ENCODE results near the gene ATG13. TPM values are rescaled to one million over a fixed set of nuclear protein-coding genes. Genes with fewer than 3 reads are reported as not detected.

ATG13 gene
- total RNA-seq, 2 donors from 2014 or later: 96.4 to 130 TPM

GRCh38 chr11:46594374-46594700 is 23.0 kb upstream of the ATG13 start:
- Mint-ChIP-seq H3K4me1 (peaks cover 24% of the 10 kb centered on the region), H3K27ac (peak overlapping the region; percentile 99), H3K36me3 (ENCODE audit: low read depth) (peaks cover 2% of the 10 kb centered on the region), H3K9me3 (no peaks in the 10 kb centered on the region), H3K27me3 (ENCODE audit: insufficient read depth) (no peaks in the 10 kb centered on the region), H3K4me3 (peak overlapping the region; percentile 94)
- no peaks in the 10 kb centered on the region for H3K9me3 ChIP-seq (ENCODE audit: control insufficient read depth, low read length)
- H3K36me3 ChIP-seq (ENCODE audit: control insufficient read depth, insufficient read depth, low read length): no peaks in the 10 kb centered on the region
- peak overlapping the region; percentile 96 for H3K4me3 ChIP-seq (ENCODE audit: low read length)
- DNase-seq: no peak
- peak overlapping the region; percentile 83 for H3K9ac ChIP-seq (ENCODE audit: extremely low read depth, low read length, poor library complexity, severe bottlenecking)
- peaks cover 5% of the 10 kb centered on the region for H3K4me1 ChIP-seq (ENCODE audit: control insufficient read depth, insufficient read depth, low read length)
- H3K27ac ChIP-seq (ENCODE audit: low read depth, low read length): peak overlapping the region; percentile 14
- WGBS, 2 experiments (ENCODE audit: insufficient coverage in 1 of 2, insufficient read length in 1 of 2): 59 to 79% methylated on average over 2 to 3 of the region's 3 CpGs
- H3K27me3 ChIP-seq (ENCODE audit: control insufficient read depth, insufficient read depth, low read length, poor library complexity, severe bottlenecking): no peaks in the 10 kb centered on the region
- TF ChIP-seq, protein P1, sequence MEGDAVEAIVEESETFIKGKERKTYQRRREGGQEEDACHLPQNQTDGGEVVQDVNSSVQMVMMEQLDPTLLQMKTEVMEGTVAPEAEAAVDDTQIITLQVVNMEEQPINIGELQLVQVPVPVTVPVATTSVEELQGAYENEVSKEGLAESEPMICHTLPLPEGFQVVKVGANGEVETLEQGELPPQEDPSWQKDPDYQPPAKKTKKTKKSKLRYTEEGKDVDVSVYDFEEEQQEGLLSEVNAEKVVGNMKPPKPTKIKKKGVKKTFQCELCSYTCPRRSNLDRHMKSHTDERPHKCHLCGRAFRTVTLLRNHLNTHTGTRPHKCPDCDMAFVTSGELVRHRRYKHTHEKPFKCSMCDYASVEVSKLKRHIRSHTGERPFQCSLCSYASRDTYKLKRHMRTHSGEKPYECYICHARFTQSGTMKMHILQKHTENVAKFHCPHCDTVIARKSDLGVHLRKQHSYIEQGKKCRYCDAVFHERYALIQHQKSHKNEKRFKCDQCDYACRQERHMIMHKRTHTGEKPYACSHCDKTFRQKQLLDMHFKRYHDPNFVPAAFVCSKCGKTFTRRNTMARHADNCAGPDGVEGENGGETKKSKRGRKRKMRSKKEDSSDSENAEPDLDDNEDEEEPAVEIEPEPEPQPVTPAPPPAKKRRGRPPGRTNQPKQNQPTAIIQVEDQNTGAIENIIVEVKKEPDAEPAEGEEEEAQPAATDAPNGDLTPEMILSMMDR (conservative IDR thresholded peaks at IDR 0.05): no peak

- DNase-seq: no peak
- WGBS, 2 experiments (ENCODE audit: insufficient coverage in 1 of 2, insufficient read length in 1 of 2): 92 to 95% methylated on average over 9 to 10 of the region's 10 CpGs
- Mint-ChIP-seq H3K27ac (no peak overlapping the region), H3K36me3 (ENCODE audit: low read depth) (peaks cover 1% of the 10 kb centered on the region), H3K4me3 (peak overlapping the region; percentile 94), H3K4me1 (peaks cover 24% of the 10 kb centered on the region), H3K9me3 (no peaks in the 10 kb centered on the region), H3K27me3 (ENCODE audit: insufficient read depth) (no peaks in the 10 kb centered on the region)
- no peaks in the 10 kb centered on the region for H3K27me3 ChIP-seq (ENCODE audit: control insufficient read depth, insufficient read depth, low read length, poor library complexity, severe bottlenecking)
- H3K9me3 ChIP-seq (ENCODE audit: control insufficient read depth, low read length): no peaks in the 10 kb centered on the region
- no peak overlapping the region for H3K27ac ChIP-seq (ENCODE audit: low read depth, low read length)
- H3K9ac ChIP-seq (ENCODE audit: extremely low read depth, low read length, poor library complexity, severe bottlenecking): no peak overlapping the region
- TF ChIP-seq, protein P1 (conservative IDR thresholded peaks at IDR 0.05): no peak
- H3K36me3 ChIP-seq (ENCODE audit: control insufficient read depth, insufficient read depth, low read length): no peaks in the 10 kb centered on the region
- H3K4me1 ChIP-seq (ENCODE audit: control insufficient read depth, insufficient read depth, low read length): peaks cover 5% of the 10 kb centered on the region
- H3K4me3 ChIP-seq (ENCODE audit: low read length): peak overlapping the region; percentile 96
These were observed 22.6 kb upstream of the ATG13 start for GRCh38 chr11:46594785-46595184.

GRCh38 chr11:46597155-46597554 is 20.2 kb upstream of the ATG13 start:
- no peaks in the 10 kb centered on the region for H3K27me3 Mint-ChIP-seq (ENCODE audit: insufficient read depth)
- H3K4me1 ChIP-seq (ENCODE audit: control insufficient read depth, insufficient read depth, low read length): peaks cover 5% of the 10 kb centered on the region
- peaks cover 3% of the 10 kb centered on the region for H3K36me3 ChIP-seq (ENCODE audit: control insufficient read depth, insufficient read depth, low read length)
- H3K36me3 Mint-ChIP-seq (ENCODE audit: low read depth): peaks cover 2% of the 10 kb centered on the region
- no peak overlapping the region for H3K4me3 ChIP-seq (ENCODE audit: low read length)
- no peak for DNase-seq
- peaks cover 14% of the 10 kb centered on the region for H3K4me1 Mint-ChIP-seq
- no peaks in the 10 kb centered on the region for H3K9me3 ChIP-seq (ENCODE audit: control insufficient read depth, low read length)
- H3K4me3 Mint-ChIP-seq: no peak overlapping the region
- TF ChIP-seq, protein P1 (conservative IDR thresholded peaks at IDR 0.05): no peak
- WGBS, 2 experiments (ENCODE audit: insufficient coverage in 1 of 2, insufficient read length in 1 of 2): 92% methylated on average over 1 of the region's 1 CpG; no CpG with 5 or more reads in 1 of the 2 experiments
- no peak overlapping the region for H3K27ac Mint-ChIP-seq
- no peak overlapping the region for H3K27ac ChIP-seq (ENCODE audit: low read depth, low read length)
- no peaks in the 10 kb centered on the region for H3K9me3 Mint-ChIP-seq
- no peaks in the 10 kb centered on the region for H3K27me3 ChIP-seq (ENCODE audit: control insufficient read depth, insufficient read depth, low read length, poor library complexity, severe bottlenecking)
- no peak overlapping the region for H3K9ac ChIP-seq (ENCODE audit: extremely low read depth, low read length, poor library complexity, severe bottlenecking)

Measured in endodermal cell (in vitro differentiated cells).